Natural killer cell treated with Interleukin-12 subunit alpha and Interleukin-12 subunit beta and Interleukin-15 and Interleukin-18, amount 100 ng/mL, for 72 hours (primary cell): ENCODE data around the gene ATG4D. TPM values are rescaled to one million over a fixed set of nuclear protein-coding genes. Genes with fewer than 3 reads are reported as not detected.
"Not testable (repeated sequence)": the region's sequence is repeated elsewhere in the genome, so short reads cannot be mapped to it uniquely, and the experiment has no call there.

ENCODE experiments used
- ATAC-seq, 2 donors: fragments of 150-1000 bp; cut with Tn5 transposase in 1 of 2; sonication (Bioruptor Pico), chemical (Tn5 transposase) in 1 of 2; 2 replicates each; pipeline ENCODE4 v1.10.0; 2021
- DNase-seq: peaks from one replicate; pipeline ENCODE4 v3.0.0; 2022; ENCODE audit warnings: low spot score
- H3K27ac Mint-ChIP-seq, 2 donors: 1 replicate in 1 of 2; 2 replicates in 1 of 2; pipeline ENCODE4 v1.8.0; 2022; ENCODE audit warnings: mixed read lengths in 2 of 2, mild to moderate bottlenecking in 1 of 2, moderate library complexity in 1 of 2
- H3K27me3 Mint-ChIP-seq, 2 donors: 1 replicate in 1 of 2; 2 replicates in 1 of 2; pipeline ENCODE4 v1.8.0; 2022; ENCODE audit warnings: mixed read lengths in 2 of 2
- H3K36me3 Mint-ChIP-seq: one replicate; pipeline ENCODE4 v1.8.0; 2022; ENCODE audit warnings: mixed read lengths
- H3K4me1 Mint-ChIP-seq, 2 donors: 1 replicate in 1 of 2; 2 replicates in 1 of 2; pipeline ENCODE4 v1.8.0; 2022; ENCODE audit warnings: low read depth in 2 of 2, mixed read lengths in 2 of 2, mild to moderate bottlenecking in 1 of 2
- H3K4me3 Mint-ChIP-seq: one replicate; pipeline ENCODE4 v1.8.0; 2022; ENCODE audit warnings: mixed read lengths
- H3K9me3 Mint-ChIP-seq: 2 replicates; pipeline ENCODE4 v1.8.0; 2022; ENCODE audit warnings: mixed read lengths
- total RNA-seq, 2 donors: library from RNA; stranded (reverse); gene quantifications; one replicate each; pipeline ENCODE4 v1.2.3, GENCODE V29; 2022

The ATG4D gene
- total RNA-seq, 2 donors from 2014 or later, result 67.4 to 71.0 TPM

- Mint-ChIP-seq H3K27ac (peak overlapping the region; percentile 90 to 96), H3K4me1 (peaks cover 30 to 39% of the 10 kb centered on the region in 2 donors)
- not testable (repeated sequence) for ATAC-seq, H3K9me3 Mint-ChIP-seq, H3K27me3 Mint-ChIP-seq, H3K36me3 Mint-ChIP-seq, H3K4me3 Mint-ChIP-seq, DNase-seq
Measured at GRCh38 chr19:10551006-10551405, 7.3 kb downstream of the ATG4D start.

- H3K27ac Mint-ChIP-seq, result peak overlapping the region; percentile 90 to 96
- no peaks in the 10 kb centered on the region for H3K27me3 Mint-ChIP-seq
- peaks cover 31 to 41% of the 10 kb centered on the region in 2 donors for H3K4me1 Mint-ChIP-seq
- DNase-seq (peak; percentile 77), ATAC-seq (peak; percentile 47 to 73)
- no peaks in the 10 kb centered on the region for H3K36me3 Mint-ChIP-seq
- H3K9me3 Mint-ChIP-seq, result no peaks in the 10 kb centered on the region
- H3K4me3 Mint-ChIP-seq, result no peak overlapping the region
Measured at GRCh38 chr19:10551698-10552301, 8.1 kb downstream of the ATG4D start.

GRCh38 chr19:10552510-10553053 lies 8.9 kb downstream of the ATG4D start:
- Mint-ChIP-seq H3K4me3 (peak overlapping the region; percentile 68), H3K4me1 (peaks cover 31 to 41% of the 10 kb centered on the region in 2 donors), H3K27me3 (no peaks in the 10 kb centered on the region), H3K36me3 (no peaks in the 10 kb centered on the region), H3K9me3 (no peaks in the 10 kb centered on the region), H3K27ac (peak overlapping the region; percentile 90 to 96)
- ATAC-seq (peak; percentile 50 to 72), DNase-seq (no peak)

GRCh38 chr19:10553087-10553667 lies 9.5 kb downstream of the ATG4D start:
- peak overlapping the region; percentile 68 for H3K4me3 Mint-ChIP-seq
- DNase-seq, result no peak
- no peaks in the 10 kb centered on the region for H3K36me3 Mint-ChIP-seq
- peaks cover 31 to 43% of the 10 kb centered on the region in 2 donors for H3K4me1 Mint-ChIP-seq
- no peak for ATAC-seq
- H3K9me3 Mint-ChIP-seq, result no peaks in the 10 kb centered on the region
- H3K27me3 Mint-ChIP-seq, result no peaks in the 10 kb centered on the region
- H3K27ac Mint-ChIP-seq, result peak overlapping the region; percentile 90 to 96

GRCh38 chr19:10553943-10554381 lies 10.3 kb downstream of the ATG4D start:
- DNase-seq (peak; percentile 75), ATAC-seq (peak; percentile 73)
- Mint-ChIP-seq H3K4me3 (peak overlapping the region; percentile 68), H3K36me3 (no peaks in the 10 kb centered on the region), H3K4me1 (peaks cover 31 to 43% of the 10 kb centered on the region in 2 donors), H3K27ac (peak overlapping the region; percentile 90 to 96), H3K9me3 (no peaks in the 10 kb centered on the region), H3K27me3 (no peaks in the 10 kb centered on the region)

GRCh38 chr19:10554760-10555609 lies 11.3 kb downstream of the ATG4D start:
- H3K4me3 Mint-ChIP-seq, result peak overlapping the region; percentile 68
- H3K36me3 Mint-ChIP-seq, result no peaks in the 10 kb centered on the region
- no peaks in the 10 kb centered on the region for H3K27me3 Mint-ChIP-seq
- DNase-seq, result no peak
- no peaks in the 10 kb centered on the region for H3K9me3 Mint-ChIP-seq
- H3K4me1 Mint-ChIP-seq, result peaks cover 31 to 46% of the 10 kb centered on the region in 2 donors
- no peak for ATAC-seq
- H3K27ac Mint-ChIP-seq, result peak overlapping the region; percentile 90 to 96

GRCh38 chr19:10555610-10555973 lies 11.9 kb downstream of the ATG4D start:
- ATAC-seq (no peak), DNase-seq (no peak)
- Mint-ChIP-seq H3K4me1 (peaks cover 31 to 41% of the 10 kb centered on the region in 2 donors), H3K4me3 (no peak overlapping the region), H3K27ac (peak overlapping the region; percentile 47 to 65), H3K27me3 (no peaks in the 10 kb centered on the region), H3K9me3 (no peaks in the 10 kb centered on the region), H3K36me3 (peaks cover 4% of the 10 kb centered on the region)

GRCh38 chr19:10557603-10558197 lies 14.0 kb downstream of the ATG4D start:
- peak overlapping the region; percentile 33 to 40 for H3K27ac Mint-ChIP-seq
- ATAC-seq, result no peak
- H3K27me3 Mint-ChIP-seq, result no peaks in the 10 kb centered on the region
- no peak for DNase-seq
- peaks cover 4% of the 10 kb centered on the region for H3K36me3 Mint-ChIP-seq
- H3K9me3 Mint-ChIP-seq, result no peaks in the 10 kb centered on the region
- H3K4me3 Mint-ChIP-seq, result no peak overlapping the region
- H3K4me1 Mint-ChIP-seq, result peaks cover 27 to 35% of the 10 kb centered on the region in 2 donors

GRCh38 chr19:10560154-10560553 lies 16.4 kb downstream of the ATG4D start:
- Mint-ChIP-seq H3K9me3 (no peaks in the 10 kb centered on the region), H3K27me3 (no peaks in the 10 kb centered on the region), H3K4me3 (no peak overlapping the region), H3K27ac (peak overlapping the region in 1 of 2 donors; percentile 47), H3K36me3 (peaks cover 4% of the 10 kb centered on the region), H3K4me1 (peaks cover 14 to 23% of the 10 kb centered on the region in 2 donors)
- ATAC-seq, result no peak
- no peak for DNase-seq

GRCh38 chr19:10562609-10563008 lies 18.9 kb downstream of the ATG4D start:
- H3K4me3 Mint-ChIP-seq, result no peak overlapping the region
- peaks cover 4% of the 10 kb centered on the region for H3K36me3 Mint-ChIP-seq
- no peak for ATAC-seq
- no peaks in the 10 kb centered on the region for H3K9me3 Mint-ChIP-seq
- peaks cover 32 to 42% of the 10 kb centered on the region in 2 donors for H3K4me1 Mint-ChIP-seq
- H3K27ac Mint-ChIP-seq, result no peak overlapping the region
- H3K27me3 Mint-ChIP-seq, result no peaks in the 10 kb centered on the region
- DNase-seq, result no peak

GRCh38 chr19:10565028-10565566 lies 21.4 kb downstream of the ATG4D start:
- Mint-ChIP-seq H3K9me3 (no peaks in the 10 kb centered on the region), H3K27ac (peak overlapping the region; percentile 96 to 100), H3K27me3 (no peaks in the 10 kb centered on the region), H3K4me1 (peaks cover 47 to 50% of the 10 kb centered on the region in 2 donors), H3K36me3 (peaks cover 4% of the 10 kb centered on the region), H3K4me3 (peak overlapping the region; percentile 93)
- DNase-seq, result no peak
- ATAC-seq, result no peak

GRCh38 chr19:10565567-10566407 lies 22.1 kb downstream of the ATG4D start, which contains the start of gene KRI1:
TSS of gene KRI1 (minus strand) at chr19:10566010. CDS start at chr19:10565999, 11 bp downstream.
- no peaks in the 10 kb centered on the region for H3K27me3 Mint-ChIP-seq
- DNase-seq (peak; percentile 100), ATAC-seq (peak; percentile 78 to 82)
- no peaks in the 10 kb centered on the region for H3K36me3 Mint-ChIP-seq
- H3K9me3 Mint-ChIP-seq, result no peaks in the 10 kb centered on the region
- H3K4me3 Mint-ChIP-seq, result peak within 1 kb of the TSS; percentile 93
- H3K4me1 Mint-ChIP-seq, result peaks cover 47 to 50% of the 10 kb centered on the region in 2 donors
- peak within 1 kb of the TSS; percentile 96 to 100 for H3K27ac Mint-ChIP-seq
